Measurements from ENCODE around the gene RHBDD1.

The RHBDD1 gene

DNA sequence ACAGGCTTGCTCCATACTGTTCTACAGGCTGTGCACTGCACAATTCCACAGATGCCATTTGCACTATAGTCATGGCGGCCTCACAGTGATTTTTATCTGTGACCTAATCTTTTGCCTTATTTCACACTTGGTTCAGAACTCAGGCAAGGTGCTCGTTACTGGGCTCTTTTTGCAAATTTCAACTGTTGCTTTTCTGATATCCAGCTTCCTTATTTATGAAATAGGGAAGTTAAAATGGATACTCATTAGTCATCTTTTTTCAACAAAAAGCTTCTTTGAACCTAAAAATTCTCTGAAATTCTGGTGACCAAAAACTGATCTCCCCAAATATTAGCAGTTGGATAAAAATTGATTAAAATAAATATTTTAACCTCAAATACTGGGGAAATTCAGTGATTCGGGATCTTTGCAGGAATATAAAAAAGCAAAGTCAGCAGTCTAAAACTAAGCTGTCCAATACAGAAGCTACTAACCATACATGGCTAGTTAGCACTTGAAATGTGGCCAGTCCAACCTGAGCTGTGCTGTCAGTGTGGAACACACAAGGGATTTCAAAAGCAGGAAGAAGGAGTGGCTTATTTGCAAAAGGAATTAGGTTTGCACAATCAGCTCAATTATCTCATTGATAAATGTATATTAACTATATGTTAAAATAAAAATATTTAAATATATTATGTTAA, 193.7 kb downstream of the RHBDD1 start:
- DNase-seq (ENCODE audit: low read depth in 2 of 2, low spot score in 1 of 2): no peak

DNA sequence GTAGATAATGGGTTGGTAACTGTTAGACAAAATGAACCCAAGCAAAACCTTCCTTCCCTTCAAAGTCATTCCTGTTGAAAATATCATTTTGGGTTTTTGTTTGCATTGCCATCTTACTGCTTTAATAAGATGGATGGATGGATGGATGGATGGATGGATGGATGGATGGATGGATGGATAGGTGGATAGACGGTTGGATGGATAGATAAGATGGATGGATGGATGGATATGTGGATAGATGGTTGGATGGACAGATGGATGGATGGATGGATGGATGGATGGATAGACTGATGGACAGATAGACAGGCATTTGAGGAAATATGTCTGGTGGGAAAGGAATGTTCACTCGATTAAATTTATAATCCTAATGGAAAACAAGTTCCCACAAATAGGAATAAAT, 194.9 kb downstream of the RHBDD1 start:
- no peak for DNase-seq (ENCODE audit: low read depth in 2 of 2, low spot score in 1 of 2)

DNA sequence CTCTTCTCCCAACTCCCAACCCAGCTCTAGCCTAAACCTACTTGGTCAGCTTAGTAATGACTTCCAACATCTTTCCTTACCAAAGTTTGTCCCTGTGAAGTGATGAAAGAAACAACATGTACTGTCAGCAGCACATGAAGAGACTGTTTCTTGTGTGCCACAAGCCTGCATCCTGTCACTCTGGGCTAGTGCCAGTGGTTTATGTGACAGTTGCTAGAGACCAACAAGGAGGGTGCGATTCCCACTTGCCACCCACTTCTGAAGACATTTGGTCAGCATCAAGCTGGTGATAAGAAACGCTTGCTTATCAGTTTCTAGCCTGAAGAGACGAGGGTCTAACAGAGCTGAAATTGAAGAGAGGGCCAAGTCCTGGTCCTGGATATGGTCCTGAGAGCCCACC, 195.5 kb downstream of the RHBDD1 start:
- no peak for DNase-seq (ENCODE audit: low read depth in 2 of 2, low spot score in 1 of 2)

DNA sequence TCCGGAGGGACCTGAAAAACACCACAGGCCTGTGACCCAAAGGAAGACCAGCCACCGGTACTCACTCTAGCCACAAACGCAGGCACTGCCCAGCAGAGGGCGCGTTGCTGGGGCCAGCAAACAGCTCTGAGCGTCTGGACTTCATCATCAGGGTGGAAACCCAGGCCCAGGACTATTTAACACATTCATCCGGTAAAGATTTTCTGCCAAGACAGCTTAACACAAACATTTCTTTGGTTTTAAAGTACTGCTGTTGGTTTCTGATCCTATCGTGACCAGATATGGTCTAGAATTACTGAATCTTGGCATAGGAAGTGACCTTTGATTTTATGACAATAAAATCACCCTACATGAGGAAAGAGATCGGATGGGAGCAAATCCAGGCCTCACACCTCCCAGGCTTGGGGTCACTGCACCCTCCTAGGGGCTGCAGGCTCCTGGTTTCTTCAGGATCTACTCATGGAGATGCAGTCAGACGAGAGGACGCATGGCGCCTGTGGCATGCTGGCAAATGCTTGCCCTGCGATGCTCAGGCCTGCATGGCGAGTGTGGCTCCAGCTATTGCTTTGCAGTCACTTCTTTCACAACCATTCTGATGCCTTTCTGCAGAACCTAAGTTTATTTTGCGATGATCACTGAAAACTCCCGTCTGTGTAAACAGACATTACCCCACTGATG, 197.8 kb downstream of the RHBDD1 start:
- no peak for DNase-seq (ENCODE audit: low read depth in 2 of 2, low spot score in 1 of 2)

DNA sequence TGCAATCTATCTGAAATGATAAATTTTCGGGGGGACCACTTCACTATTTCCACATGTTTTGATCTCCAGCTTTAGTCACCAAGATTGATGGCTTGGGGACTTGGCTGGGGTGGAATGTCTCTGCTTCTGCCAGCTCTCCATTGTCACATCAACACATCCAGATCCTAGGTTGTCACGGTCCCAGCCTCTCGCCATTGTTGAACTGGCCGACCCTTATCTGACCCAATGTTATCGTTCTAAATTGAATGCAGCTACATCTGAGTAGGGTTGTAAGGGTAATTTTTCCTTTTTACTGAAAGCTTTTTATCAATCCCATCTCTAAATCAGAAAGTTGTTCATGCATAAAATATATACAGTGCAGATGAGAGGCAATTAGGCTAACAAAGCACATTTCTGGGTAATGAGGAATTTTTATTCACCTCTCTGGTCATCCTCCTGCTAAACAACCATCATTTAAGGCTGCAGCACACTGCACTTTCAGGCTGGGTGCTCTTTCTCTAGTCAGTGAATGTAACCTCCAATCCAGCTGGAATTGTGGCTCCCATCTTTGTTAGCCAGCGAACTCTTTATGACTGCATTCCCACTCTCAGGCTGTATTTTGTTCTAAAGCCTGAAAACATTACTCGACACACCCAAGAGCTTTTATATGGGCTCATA, 200.0 kb downstream of the RHBDD1 start:
- no peak for DNase-seq (ENCODE audit: low read depth in 2 of 2, low spot score in 1 of 2)

DNA sequence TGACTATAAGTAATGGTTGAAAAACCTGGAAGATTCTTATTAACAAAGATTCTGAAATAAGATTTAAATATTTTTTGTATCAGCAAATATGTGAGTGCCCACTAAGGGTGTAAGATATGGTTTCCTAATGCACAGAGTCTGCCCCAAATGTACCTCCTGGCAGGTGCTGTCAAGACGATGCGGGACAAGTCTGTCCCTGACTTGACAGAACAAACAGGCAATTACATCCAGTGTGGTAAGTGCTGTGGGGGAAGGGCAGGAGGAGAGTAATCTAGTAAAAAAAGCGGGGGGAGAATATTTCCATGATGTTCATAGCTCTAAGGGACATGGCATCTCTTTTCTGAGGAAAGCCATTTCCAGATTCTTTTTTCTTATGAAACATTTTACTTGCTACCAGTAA, 200.7 kb downstream of the RHBDD1 start:
- DNase-seq (ENCODE audit: low read depth in 2 of 2, low spot score in 1 of 2): no peak

DNA sequence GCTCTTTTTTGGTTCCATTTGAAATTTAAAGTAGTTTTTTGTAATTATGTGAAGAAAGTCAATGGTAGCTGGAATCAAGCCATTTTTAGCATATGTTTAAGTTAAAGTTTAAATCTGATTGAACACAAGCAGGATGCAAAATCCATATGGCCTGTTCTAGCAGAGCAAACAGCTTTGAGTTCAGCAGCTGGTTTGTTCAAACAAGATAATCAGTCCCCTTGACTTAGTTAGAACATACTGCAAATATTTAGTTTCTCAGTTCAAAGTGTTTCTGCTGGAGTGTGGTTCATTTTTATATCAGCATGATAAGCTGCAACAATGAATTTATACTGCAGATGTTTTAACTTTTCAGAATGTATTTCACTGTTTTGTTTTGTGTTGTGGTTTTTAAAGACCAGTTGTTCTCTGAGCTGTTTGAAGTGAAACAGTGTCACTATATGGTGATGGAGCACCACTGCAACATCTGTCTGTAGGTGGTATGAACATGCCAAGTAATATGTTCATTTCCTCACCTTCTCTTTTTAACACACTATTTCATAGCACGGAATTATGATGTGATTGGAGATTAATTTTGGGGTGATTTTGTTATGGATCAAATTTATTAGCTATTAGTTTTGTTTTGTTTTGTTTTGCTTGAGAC, 202.8 kb downstream of the RHBDD1 start:
- no peak for DNase-seq (ENCODE audit: low read depth in 2 of 2, low spot score in 1 of 2)

DNA sequence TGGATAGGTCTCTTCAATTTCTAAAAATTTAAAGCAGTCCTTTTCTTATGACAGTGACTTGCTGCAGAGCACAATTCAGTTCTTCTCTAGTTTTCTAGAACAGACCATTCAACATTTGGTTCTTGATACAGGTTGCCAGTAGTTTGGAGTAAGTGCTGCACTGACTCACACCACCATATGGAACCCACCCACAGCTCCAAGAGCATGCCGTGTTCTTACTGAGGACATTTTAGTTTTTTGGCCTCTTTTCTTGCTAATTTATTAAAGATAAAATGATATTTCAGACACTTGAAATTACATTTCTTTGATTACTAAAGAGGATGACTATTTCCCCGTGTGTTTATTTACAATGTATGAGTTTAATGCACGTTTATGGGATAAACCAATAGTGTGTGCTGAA, 208.1 kb downstream of the RHBDD1 start:
- no peak for DNase-seq (ENCODE audit: low read depth in 2 of 2, low spot score in 1 of 2)
